ENCODE data around the gene EVPLL.
"Not testable (repeated sequence)": the region's sequence is repeated elsewhere in the genome, so short reads cannot be mapped to it uniquely, and the experiment has no call there.

The EVPLL gene

DNA sequence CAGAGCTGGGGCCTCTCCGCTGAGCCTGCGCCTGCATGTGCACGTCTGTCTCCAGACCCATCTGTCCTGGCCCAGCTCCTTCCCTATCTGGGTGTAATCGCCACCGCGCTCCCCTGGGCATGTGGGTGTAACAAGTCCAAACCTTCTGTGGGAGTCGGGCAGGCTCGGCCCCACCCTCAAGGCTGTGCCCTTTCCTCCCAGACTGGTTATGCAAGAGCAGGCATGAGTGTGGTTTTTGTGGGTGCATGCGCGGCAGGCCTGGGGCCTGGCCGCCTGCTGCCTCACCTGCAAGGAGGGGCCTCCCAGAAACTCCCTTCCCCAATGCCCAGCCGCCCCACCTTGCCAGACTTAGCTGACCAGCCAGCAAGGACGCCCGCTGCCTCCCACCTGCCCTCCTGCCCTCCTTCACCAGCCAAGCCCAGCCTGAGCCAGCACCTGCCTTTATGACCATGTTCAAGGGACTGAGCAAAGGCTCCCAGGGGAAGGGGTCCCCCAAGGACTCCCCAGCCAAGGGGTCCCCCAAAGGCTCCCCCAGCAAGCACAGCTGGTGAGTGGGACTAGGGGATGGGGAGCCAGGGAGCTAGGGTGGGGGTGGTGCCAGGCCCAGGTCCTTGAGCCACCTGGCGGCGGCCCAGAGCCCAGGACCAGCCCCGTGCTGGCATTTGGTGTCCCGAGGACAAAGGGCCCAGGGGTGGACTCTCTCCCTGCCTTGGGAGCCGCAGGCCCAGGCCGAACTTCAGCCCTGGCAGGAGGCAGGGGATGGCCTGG, at the start of gene EVPLL:
TSS of gene EVPLL (plus strand) at position 342 of the 768 bp plus-strand sequence. CDS start 3,160 bp downstream, outside the sequence.
- Histone ChIP-seq H3K4me1 (peaks cover 22% of the 10 kb centered on the region), H3K27ac (no peak within 1 kb of the TSS), H3K4me3 (no peak within 1 kb of the TSS), H3K4me2 (peak within 1 kb of the TSS; percentile 79), H3K9me3 (peaks cover 6% of the 10 kb centered on the region; the same call in 1 of the 2 replicates), H3K27me3 (peaks cover 12% of the 10 kb centered on the region), H3K36me3 (no peaks in the 10 kb centered on the region), H3K9ac (no peak within 1 kb of the TSS), H4K20me1 (no peaks in the 10 kb centered on the region)
- peak; percentile 75 for TF ChIP-seq Cebpa-rat (IDR thresholded peaks at IDR 0.05)

DNA sequence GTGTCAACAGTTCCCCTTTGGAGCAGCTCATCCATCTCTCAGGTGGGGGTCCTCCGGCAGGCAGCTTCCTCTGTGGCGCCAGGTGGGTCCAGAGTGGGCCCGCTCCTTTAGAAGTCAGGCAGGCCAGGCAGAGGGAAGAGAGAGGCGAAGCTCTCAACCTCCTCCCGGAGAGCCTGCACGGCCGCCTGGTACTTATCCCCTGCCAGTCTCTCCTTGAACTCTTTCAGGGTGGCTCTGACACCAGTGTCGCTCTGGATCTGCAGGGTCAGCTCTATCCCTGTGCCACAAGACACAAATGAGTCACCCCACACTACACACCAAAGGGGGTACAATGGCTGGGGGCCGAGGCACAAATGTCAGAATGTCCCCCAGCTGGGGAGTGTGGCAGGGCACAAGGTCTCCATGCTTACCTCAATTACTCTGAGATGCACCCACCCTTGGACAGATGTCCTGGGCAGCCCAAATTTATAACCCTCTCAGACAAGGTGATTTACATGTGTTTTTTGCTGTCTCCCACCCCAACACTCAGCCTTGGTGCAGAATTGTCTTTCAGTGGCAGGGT, 48.9 kb upstream of the EVPLL start:
- Histone ChIP-seq H3K4me1 (no peaks in the 10 kb centered on the region), H3K27me3 (no peaks in the 10 kb centered on the region), H3K36me3 (peaks cover 98% of the 10 kb centered on the region), H3K4me2 (no peak overlapping the region), H3K9ac (no peak overlapping the region), H4K20me1 (peaks cover 61% of the 10 kb centered on the region), H3K9me3 (no peaks in the 10 kb centered on the region), H3K27ac (no peak overlapping the region), H3K4me3 (no peak overlapping the region)
- no peak for TF ChIP-seq Cebpa-rat (IDR thresholded peaks at IDR 0.05)

DNA sequence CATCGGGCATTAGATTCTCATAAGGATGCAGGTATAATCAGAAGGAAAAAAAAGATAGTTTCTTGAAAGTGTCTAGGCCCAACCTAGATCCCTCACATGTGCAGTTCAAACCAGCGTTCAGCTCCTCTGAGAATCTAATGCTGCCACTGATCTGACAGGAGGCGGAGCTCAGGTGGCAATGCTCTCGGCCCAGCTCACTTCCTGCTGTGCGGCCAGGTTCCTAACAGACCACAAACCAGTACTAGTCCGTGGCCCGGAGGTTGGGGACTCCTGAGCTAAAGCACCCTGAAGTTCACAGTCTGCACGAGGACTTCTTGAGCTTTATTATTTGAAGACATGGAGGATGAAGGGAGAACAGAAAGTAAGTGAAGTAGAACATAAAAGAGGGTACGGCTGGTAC, 45.7 kb upstream of the EVPLL start:
- TF ChIP-seq Cebpa-rat (IDR thresholded peaks at IDR 0.05) = no peak
- H3K4me2 ChIP-seq = no peak overlapping the region
- H3K9me3 ChIP-seq = no peaks in the 10 kb centered on the region
- H3K27me3 ChIP-seq = no peaks in the 10 kb centered on the region
- H3K9ac ChIP-seq = no peak overlapping the region
- no peaks in the 10 kb centered on the region for H3K4me1 ChIP-seq
- no peak overlapping the region for H3K27ac ChIP-seq
- H3K36me3 ChIP-seq = peaks cover 97% of the 10 kb centered on the region
- H4K20me1 ChIP-seq = peaks cover 30% of the 10 kb centered on the region
- H3K4me3 ChIP-seq = no peak overlapping the region

DNA sequence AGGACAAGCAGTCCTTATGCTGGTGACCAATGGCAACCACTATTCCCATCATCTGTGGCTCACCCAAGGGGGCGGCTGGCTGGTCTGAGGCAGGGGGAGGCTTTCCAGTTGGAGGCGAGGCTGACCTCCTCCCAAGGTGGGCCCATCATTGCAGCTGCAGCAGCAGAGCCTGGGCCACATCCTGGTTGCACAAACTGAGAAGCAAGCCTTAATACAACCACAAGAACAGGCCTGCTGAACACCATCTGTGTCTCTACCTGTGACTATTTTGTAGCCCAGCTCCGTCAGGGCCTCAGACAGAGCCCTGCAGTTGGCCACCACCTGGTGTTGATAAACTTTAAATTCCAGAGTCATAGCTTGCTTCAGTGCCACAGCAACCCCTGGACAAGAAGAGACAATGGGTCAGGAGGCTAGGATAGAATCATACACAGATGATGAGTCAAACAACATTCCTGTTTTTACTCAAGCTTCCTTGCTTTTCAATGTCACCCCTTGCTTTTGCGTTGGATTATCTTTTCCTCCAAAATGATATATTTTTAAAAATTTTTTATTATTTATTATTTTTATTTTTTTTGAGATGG, 44.6 kb upstream of the EVPLL start:
- Histone ChIP-seq H3K27ac (no peak overlapping the region), H3K9ac (no peak overlapping the region), H3K4me3 (no peak overlapping the region), H3K9me3 (peaks cover under 1% of the 10 kb centered on the region; the same call in 1 of the 2 replicates), H3K27me3 (no peaks in the 10 kb centered on the region), H3K4me1 (no peaks in the 10 kb centered on the region), H3K36me3 (peaks cover 93% of the 10 kb centered on the region), H3K4me2 (no peak overlapping the region), H4K20me1 (peaks cover 19% of the 10 kb centered on the region)
- TF ChIP-seq Cebpa-rat (IDR thresholded peaks at IDR 0.05) = no peak

DNA sequence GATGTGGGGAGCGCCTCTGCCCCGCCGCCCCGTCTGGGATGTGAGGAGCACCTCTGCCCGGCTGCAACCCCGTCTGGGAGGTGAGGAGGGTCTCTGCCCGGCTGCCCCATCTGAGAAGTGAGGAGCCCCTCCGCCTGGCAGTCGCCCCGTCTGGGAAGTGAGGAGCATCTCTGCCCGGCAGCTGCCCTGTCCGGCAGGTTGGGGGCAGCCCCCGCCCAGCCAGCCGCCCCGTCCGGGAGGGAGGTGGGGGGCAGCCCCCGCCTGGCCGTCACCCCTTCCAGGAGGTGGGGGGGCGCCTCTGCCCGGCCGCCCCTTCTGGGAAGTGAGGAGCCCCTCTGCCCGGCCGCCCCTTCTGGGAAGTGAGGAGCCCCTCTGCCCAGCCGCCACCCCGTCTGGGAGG, 39.4 kb upstream of the EVPLL start:
- not testable (repeated sequence) for H3K27me3 ChIP-seq, H3K4me1 ChIP-seq, H3K4me3 ChIP-seq, H4K20me1 ChIP-seq, H3K27ac ChIP-seq, H3K4me2 ChIP-seq, H3K9ac ChIP-seq
- H3K9me3 ChIP-seq = peaks cover 26% of the 10 kb centered on the region
- H3K36me3 ChIP-seq = peaks cover 93% of the 10 kb centered on the region

DNA sequence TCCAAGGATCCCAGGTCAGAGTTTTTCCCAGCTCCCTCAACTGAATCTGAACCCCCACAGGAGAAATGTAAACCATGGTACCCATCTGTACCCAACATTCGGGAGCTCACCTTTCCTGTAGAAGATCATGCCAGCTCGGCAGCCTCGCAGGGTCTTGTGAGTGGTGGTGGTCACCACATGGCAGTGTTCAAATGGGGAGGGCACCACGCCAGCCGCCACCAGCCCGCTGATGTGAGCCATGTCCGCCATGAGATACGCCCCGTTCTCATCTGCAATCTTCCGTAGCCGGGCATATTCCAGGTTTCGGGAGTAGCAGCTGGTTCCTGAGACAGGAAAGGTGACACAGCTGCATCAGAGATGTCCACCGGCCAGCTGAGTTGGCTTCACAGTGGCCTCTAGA, 37.6 kb upstream of the EVPLL start:
- no peak for TF ChIP-seq Cebpa-rat (IDR thresholded peaks at IDR 0.05)
- H3K4me3 ChIP-seq = no peak overlapping the region
- H3K27ac ChIP-seq = no peak overlapping the region
- no peaks in the 10 kb centered on the region for H3K27me3 ChIP-seq
- peaks cover 26% of the 10 kb centered on the region for H3K9me3 ChIP-seq
- H3K4me1 ChIP-seq = no peaks in the 10 kb centered on the region
- H4K20me1 ChIP-seq = no peaks in the 10 kb centered on the region
- no peak overlapping the region for H3K9ac ChIP-seq
- H3K4me2 ChIP-seq = no peak overlapping the region
- peaks cover 92% of the 10 kb centered on the region for H3K36me3 ChIP-seq

DNA sequence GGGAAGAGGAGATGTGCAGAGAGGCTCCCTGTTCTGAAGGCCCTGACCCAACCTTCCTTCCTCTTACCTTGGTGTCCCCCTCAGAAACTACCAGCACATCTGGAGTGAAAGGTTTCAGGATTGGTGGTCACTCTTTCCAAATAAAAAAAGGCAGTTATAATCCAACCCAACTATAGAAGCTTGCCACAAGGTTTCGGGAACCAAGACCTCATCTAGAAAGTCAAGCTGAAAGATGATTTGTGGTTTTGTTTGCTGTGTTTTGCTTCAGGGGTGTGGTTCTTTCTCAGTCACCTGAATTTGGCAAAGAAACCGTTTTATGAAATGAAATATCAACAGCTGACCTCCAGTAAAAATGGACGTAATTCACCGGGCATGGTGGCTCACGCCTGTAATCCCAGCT, 33.6 kb upstream of the EVPLL start:
- TF ChIP-seq Cebpa-rat (IDR thresholded peaks at IDR 0.05) = no peak
- H3K36me3 ChIP-seq = peaks cover 98% of the 10 kb centered on the region
- no peak overlapping the region for H3K4me3 ChIP-seq

DNA sequence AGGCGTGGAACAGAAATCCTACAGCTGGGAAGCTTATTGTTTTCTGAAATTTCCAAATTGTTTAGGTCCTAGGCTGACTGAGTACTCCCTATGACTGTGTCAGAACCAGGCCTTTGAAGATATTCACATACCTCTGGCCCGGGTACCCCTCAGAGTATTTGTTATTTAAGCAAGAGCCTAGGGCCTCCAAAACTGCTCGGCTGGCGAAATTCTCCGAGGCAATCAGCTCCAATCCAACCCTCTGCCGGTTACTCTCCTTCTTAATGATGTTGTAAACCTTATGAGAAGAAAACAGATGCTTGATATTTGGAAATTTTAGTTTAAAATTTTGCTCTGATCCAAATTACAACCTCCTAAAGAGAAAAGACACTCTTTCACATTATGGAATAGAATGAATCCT, 24.0 kb upstream of the EVPLL start:
- peaks cover 92% of the 10 kb centered on the region for H3K36me3 ChIP-seq
- no peak for TF ChIP-seq Cebpa-rat (IDR thresholded peaks at IDR 0.05)

More for the DNA sequence above, 33.6 kb upstream of the EVPLL start:
- H3K4me1 ChIP-seq = no peaks in the 10 kb centered on the region
- H3K9me3 ChIP-seq = peaks cover 19% of the 10 kb centered on the region
- no peak overlapping the region for H3K27ac ChIP-seq
- no peak overlapping the region for H3K9ac ChIP-seq
- no peaks in the 10 kb centered on the region for H3K27me3 ChIP-seq
- H3K4me2 ChIP-seq = no peak overlapping the region
- no peaks in the 10 kb centered on the region for H4K20me1 ChIP-seq

DNA sequence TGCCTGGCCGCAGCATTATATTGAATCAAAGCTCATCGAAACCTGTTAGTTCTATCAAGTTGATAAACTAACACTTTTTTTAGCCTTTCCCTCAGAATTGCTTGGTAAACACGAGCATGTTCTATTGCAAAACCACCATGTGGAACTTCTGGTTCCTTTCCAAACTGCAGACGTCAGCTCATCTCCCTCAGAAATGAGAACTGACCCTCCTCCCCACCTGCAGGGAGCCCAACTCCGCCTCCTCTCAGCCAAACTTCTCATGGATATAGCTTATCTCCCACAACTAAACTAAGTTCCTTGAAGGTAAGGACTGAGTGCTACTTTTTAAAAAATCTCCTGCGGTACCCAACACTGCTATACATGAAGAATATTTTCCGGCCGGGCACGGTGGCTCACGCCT, 21.0 kb upstream of the EVPLL start:
- no peak overlapping the region for H3K4me3 ChIP-seq
- no peaks in the 10 kb centered on the region for H3K27me3 ChIP-seq
- H3K36me3 ChIP-seq = peaks cover 85% of the 10 kb centered on the region
- no peaks in the 10 kb centered on the region for H3K9me3 ChIP-seq
- no peak overlapping the region for H3K4me2 ChIP-seq
- peaks cover under 1% of the 10 kb centered on the region for H3K4me1 ChIP-seq
- no peak overlapping the region for H3K9ac ChIP-seq
- H3K27ac ChIP-seq = no peak overlapping the region
- no peak for TF ChIP-seq Cebpa-rat (IDR thresholded peaks at IDR 0.05)
- no peaks in the 10 kb centered on the region for H4K20me1 ChIP-seq

More for the DNA sequence above, 24.0 kb upstream of the EVPLL start:
- Histone ChIP-seq H4K20me1 (no peaks in the 10 kb centered on the region), H3K27me3 (no peaks in the 10 kb centered on the region), H3K27ac (no peak overlapping the region), H3K4me3 (no peak overlapping the region), H3K4me2 (no peak overlapping the region), H3K9me3 (no peaks in the 10 kb centered on the region), H3K9ac (no peak overlapping the region), H3K4me1 (no peaks in the 10 kb centered on the region)

DNA sequence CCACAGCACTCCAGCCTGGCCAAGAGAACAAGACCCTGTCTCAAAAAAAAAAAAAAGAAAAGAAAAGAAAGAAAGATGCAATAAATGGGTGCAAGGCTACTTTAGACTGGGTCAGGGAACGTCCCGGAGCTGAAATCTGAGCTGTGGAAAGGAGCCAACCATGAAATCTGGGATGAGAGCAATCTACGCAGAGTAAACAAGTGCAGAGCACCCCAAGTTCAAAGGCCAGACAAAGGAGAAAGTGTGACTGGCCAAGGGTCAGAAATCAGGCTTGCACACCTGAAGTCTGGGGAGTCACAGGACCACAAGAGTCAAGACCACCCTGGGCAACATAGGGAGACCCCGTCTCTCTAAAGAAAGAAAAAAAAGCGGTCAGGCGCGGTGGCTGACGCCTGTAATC, 17.1 kb upstream of the EVPLL start:
- Histone ChIP-seq H4K20me1 (no peaks in the 10 kb centered on the region), H3K9me3 (no peaks in the 10 kb centered on the region; the same call in 1 of the 2 replicates), H3K27me3 (no peaks in the 10 kb centered on the region), H3K9ac (no peak overlapping the region), H3K36me3 (peaks cover 49% of the 10 kb centered on the region), H3K4me2 (no peak overlapping the region), H3K4me1 (peaks cover 20% of the 10 kb centered on the region), H3K4me3 (no peak overlapping the region), H3K27ac (no peak overlapping the region)
- TF ChIP-seq Cebpa-rat (IDR thresholded peaks at IDR 0.05) = no peak

All from BLaER1 (cell line).